Erythroblast (primary cell): ENCODE measurements around the gene SLC37A4.

Experiments used
- GATA1 ChIP-seq: IDR thresholded peaks from 2 replicates; pipeline ENCODE4 v1.6.1; 2011; ENCODE audit warnings: low read depth, mild to moderate bottlenecking, control low read depth, low read length, moderate library complexity
- POLR2A ChIP-seq: IDR thresholded peaks from 2 replicates; pipeline ENCODE4 v1.6.1; 2011; ENCODE audit warnings: mild to moderate bottlenecking, low read length

DNA sequence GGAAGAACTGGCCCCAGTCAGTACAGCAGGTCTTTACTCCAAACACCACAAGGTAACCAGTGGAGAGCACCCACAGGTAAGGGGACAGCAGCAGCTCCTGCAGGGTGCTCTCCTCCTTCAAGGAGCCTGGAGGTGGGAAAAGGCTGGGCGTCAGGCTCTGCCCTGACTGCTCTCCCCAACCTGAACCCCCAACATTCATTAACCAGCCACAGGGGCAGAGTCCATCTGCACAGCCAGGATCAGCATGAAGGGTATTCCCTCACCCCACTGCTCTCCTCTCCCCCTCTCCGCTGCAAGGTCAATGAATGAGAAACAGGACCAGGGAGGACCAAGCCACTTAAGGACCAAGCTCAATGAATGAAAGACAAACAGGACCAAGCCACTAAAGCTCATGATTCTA lies 3.7 kb downstream of the SLC37A4 start:
- TF ChIP-seq POLR2A, result no peak
- no peak for TF ChIP-seq GATA1
